ENCODE measurements around the gene GPR45.

Gene GPR45

DNA sequence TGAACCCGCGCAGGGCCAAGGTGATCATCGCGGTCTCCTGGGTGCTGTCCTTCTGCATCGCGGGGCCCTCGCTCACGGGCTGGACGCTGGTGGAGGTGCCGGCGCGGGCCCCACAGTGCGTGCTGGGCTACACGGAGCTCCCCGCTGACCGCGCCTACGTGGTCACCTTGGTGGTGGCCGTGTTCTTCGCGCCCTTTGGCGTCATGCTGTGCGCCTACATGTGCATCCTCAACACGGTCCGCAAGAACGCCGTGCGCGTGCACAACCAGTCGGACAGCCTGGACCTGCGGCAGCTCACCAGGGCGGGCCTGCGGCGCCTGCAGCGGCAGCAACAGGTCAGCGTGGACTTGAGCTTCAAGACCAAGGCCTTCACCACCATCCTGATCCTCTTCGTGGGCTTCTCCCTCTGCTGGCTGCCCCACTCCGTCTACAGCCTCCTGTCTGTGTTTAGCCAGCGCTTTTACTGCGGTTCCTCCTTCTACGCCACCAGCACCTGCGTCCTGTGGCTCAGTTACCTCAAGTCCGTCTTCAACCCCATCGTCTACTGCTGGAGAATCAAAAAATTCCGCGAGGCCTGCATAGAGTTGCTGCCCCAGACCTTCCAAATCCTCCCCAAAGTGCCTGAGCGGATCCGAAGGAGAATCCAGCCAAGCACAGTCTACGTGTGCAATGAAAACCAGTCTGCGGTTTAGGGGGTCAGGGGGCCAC lies 897 bp downstream of the GPR45 start:
- H3K79me2 ChIP-seq (ENCODE audit: insufficient read depth, low read length) = no peaks in the 10 kb centered on the region
- H2AFZ ChIP-seq (ENCODE audit: low read depth, low read length, severe bottlenecking) = no peak overlapping the region
- no peaks in the 10 kb centered on the region for H3K9me2 ChIP-seq (replicated peaks; ENCODE audit: insufficient read depth, low read length)
- peaks cover 3% of the 10 kb centered on the region; the same call in 1 of the 2 replicates for H3K9me3 ChIP-seq (ENCODE audit: insufficient read depth, low read length)
- H3K9ac ChIP-seq (ENCODE audit: low read length) = no peak overlapping the region
- H4K20me1 ChIP-seq (ENCODE audit: low read depth, low read length) = no peaks in the 10 kb centered on the region
- no peaks in the 10 kb centered on the region for H3K36me3 ChIP-seq (ENCODE audit: low read length)
- H3K4me3 ChIP-seq (ENCODE audit: insufficient read depth, low read length, poor library complexity, severe bottlenecking) = no peak overlapping the region
- TF ChIP-seq EZH2phosphoT487 (conservative IDR thresholded peaks at IDR 0.05; ENCODE audit: low read length) (no peak), CTCF (IDR thresholded peaks at IDR 0.05; ENCODE audit: insufficient read depth, low read length, poor library complexity, severe bottlenecking) (no peak)
- no peaks in the 10 kb centered on the region for H3K27me3 ChIP-seq (ENCODE audit: low read length)
- no peak overlapping the region for H3K4me2 ChIP-seq (ENCODE audit: low read depth, low read length, poor library complexity, severe bottlenecking)
- H3K27ac ChIP-seq (ENCODE audit: low read depth, low read length) = no peak overlapping the region
- H3F3A ChIP-seq (ENCODE audit: insufficient read depth) = no peaks in the 10 kb centered on the region

- no peak overlapping the region for H3K27ac ChIP-seq (ENCODE audit: low read depth, low read length)
Measured at GRCh38 chr2:105243961-105244360, 2.4 kb downstream of the GPR45 start.

DNA sequence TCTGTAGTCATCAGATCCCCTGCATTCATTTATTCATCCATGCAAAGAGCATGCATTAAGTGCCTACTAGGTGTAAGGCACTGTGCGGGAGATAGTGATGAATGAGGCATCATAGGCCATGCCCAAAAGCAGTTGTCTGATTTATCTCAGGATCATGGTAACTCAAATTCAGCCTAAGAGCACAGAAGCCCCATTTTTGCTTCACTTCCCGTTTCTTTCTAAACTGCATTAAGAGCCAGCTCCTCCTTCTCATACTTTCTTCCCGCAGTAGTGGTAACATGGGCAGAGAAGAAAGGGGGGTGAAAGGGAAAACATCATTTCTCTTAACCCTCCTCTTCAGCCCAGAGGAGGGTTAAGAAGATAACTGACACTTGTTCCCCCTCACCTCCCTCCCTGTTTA lies 2.9 kb downstream of the GPR45 start:
- Histone ChIP-seq H3K79me2 (ENCODE audit: insufficient read depth, low read length) (no peaks in the 10 kb centered on the region), H3F3A (ENCODE audit: insufficient read depth) (no peaks in the 10 kb centered on the region), H3K27ac (ENCODE audit: low read depth, low read length) (no peak overlapping the region), H3K4me2 (ENCODE audit: low read depth, low read length, poor library complexity, severe bottlenecking) (no peak overlapping the region), H3K27me3 (ENCODE audit: low read length) (no peaks in the 10 kb centered on the region), H3K9me3 (ENCODE audit: insufficient read depth, low read length) (peaks cover 3% of the 10 kb centered on the region; the same call in 1 of the 2 replicates), H3K36me3 (ENCODE audit: low read length) (no peaks in the 10 kb centered on the region), H3K9me2 (replicated peaks; ENCODE audit: insufficient read depth, low read length) (no peaks in the 10 kb centered on the region), H4K20me1 (ENCODE audit: low read depth, low read length) (no peaks in the 10 kb centered on the region), H3K9ac (ENCODE audit: low read length) (no peak overlapping the region), H2AFZ (ENCODE audit: low read depth, low read length, severe bottlenecking) (no peak overlapping the region), H3K4me3 (ENCODE audit: insufficient read depth, low read length, poor library complexity, severe bottlenecking) (no peak overlapping the region)
- TF ChIP-seq EZH2phosphoT487 (conservative IDR thresholded peaks at IDR 0.05; ENCODE audit: low read length) (no peak), CTCF (IDR thresholded peaks at IDR 0.05; ENCODE audit: insufficient read depth, low read length, poor library complexity, severe bottlenecking) (no peak)

More at GRCh38 chr2:105243961-105244360, 2.4 kb downstream of the GPR45 start:
- H3K36me3 ChIP-seq (ENCODE audit: low read length) = no peaks in the 10 kb centered on the region
- H3K9ac ChIP-seq (ENCODE audit: low read length) = no peak overlapping the region
- peak; percentile 29 for TF ChIP-seq CTCF (IDR thresholded peaks at IDR 0.05; ENCODE audit: insufficient read depth, low read length, poor library complexity, severe bottlenecking)
- no peak for TF ChIP-seq EZH2phosphoT487 (conservative IDR thresholded peaks at IDR 0.05; ENCODE audit: low read length)
- H3K4me3 ChIP-seq (ENCODE audit: insufficient read depth, low read length, poor library complexity, severe bottlenecking) = no peak overlapping the region
- H3K9me2 ChIP-seq (replicated peaks; ENCODE audit: insufficient read depth, low read length) = no peaks in the 10 kb centered on the region
- no peak overlapping the region for H2AFZ ChIP-seq (ENCODE audit: low read depth, low read length, severe bottlenecking)
- H3F3A ChIP-seq (ENCODE audit: insufficient read depth) = no peaks in the 10 kb centered on the region
- no peak overlapping the region for H3K4me2 ChIP-seq (ENCODE audit: low read depth, low read length, poor library complexity, severe bottlenecking)
- H3K27me3 ChIP-seq (ENCODE audit: low read length) = no peaks in the 10 kb centered on the region
- no peaks in the 10 kb centered on the region for H4K20me1 ChIP-seq (ENCODE audit: low read depth, low read length)
- H3K79me2 ChIP-seq (ENCODE audit: insufficient read depth, low read length) = no peaks in the 10 kb centered on the region
- peaks cover 3% of the 10 kb centered on the region; the same call in 1 of the 2 replicates for H3K9me3 ChIP-seq (ENCODE audit: insufficient read depth, low read length)
